DND-41 (cell line): ENCODE data around the gene POU6F2.

Experiments
- ATAC-seq: fragments of 200-7000 bp; cut with Tn5 transposase; 3 replicates; pipeline ENCODE4 v1.9.1; 2021; ENCODE audit warnings: low read depth; ENCODE audit not compliant: insufficient read depth
- DNase-seq: peaks from one replicate; pipeline ENCODE4 v3.0.0-alpha.2; 2020
- H2AFZ ChIP-seq: 2 replicates; pipeline ENCODE4 v1.6.0; 2012; ENCODE audit warnings: low read depth, low read length
- H3K27ac ChIP-seq: 2 replicates; pipeline ENCODE4 v1.5.1; 2012; ENCODE audit warnings: low read length, inconsistent platforms
- H3K27me3 ChIP-seq: fragments of 200-600 bp; sonication (generic); 2 replicates; pipeline ENCODE4 v1.6.0; 2012; ENCODE audit warnings: low read length, mild to moderate bottlenecking, inconsistent platforms; ENCODE audit not compliant: insufficient read depth, poor library complexity
- H3K36me3 ChIP-seq: 2 replicates; pipeline ENCODE4 v1.5.1; 2012; ENCODE audit warnings: low read length, inconsistent platforms; ENCODE audit not compliant: insufficient read depth
- H3K4me1 ChIP-seq: 2 replicates; pipeline ENCODE4 v1.5.1; 2012; ENCODE audit warnings: mild to moderate bottlenecking, low read length; ENCODE audit not compliant: insufficient read depth
- H3K4me2 ChIP-seq: 2 replicates; pipeline ENCODE4 v1.6.0; 2012; ENCODE audit warnings: mild to moderate bottlenecking, moderate library complexity, low read length, inconsistent platforms; ENCODE audit not compliant: insufficient read depth
- H3K4me3 ChIP-seq, 2 experiments: fragments of 200-600 bp in 1 of 2; shearing (Covaris generic) in 1 of 2; 2 replicates each; pipeline ENCODE4 v1.5.1; 2012 to 2016; ENCODE audit warnings: inconsistent platforms in 2 of 2, low read length in 2 of 2, mild to moderate bottlenecking in 2 of 2, low read depth in 1 of 2, moderate library complexity in 1 of 2
- H3K79me2 ChIP-seq: 2 replicates; pipeline ENCODE4 v1.6.0; 2012; ENCODE audit warnings: low read length, inconsistent platforms; ENCODE audit not compliant: insufficient read depth
- H3K9ac ChIP-seq: 2 replicates; pipeline ENCODE4 v1.6.0; 2012; ENCODE audit warnings: low read depth, mild to moderate bottlenecking, inconsistent platforms, low read length, moderate library complexity
- H3K9me3 ChIP-seq: 2 replicates; pipeline ENCODE4 v1.5.1; 2012; ENCODE audit warnings: low read length, moderate library complexity, mild to moderate bottlenecking, inconsistent platforms; ENCODE audit not compliant: insufficient read depth, severe bottlenecking
- H4K20me1 ChIP-seq: 2 replicates; pipeline ENCODE4 v1.6.0; 2012; ENCODE audit warnings: low read length; ENCODE audit not compliant: insufficient read depth
- CTCF ChIP-seq: IDR thresholded peaks from 2 replicates; pipeline ENCODE4 v1.5.1; 2012; ENCODE audit warnings: borderline replicate concordance, low read length, moderate library complexity, mild to moderate bottlenecking; ENCODE audit not compliant: poor library complexity, severe bottlenecking; ENCODE audit errors: extremely low read depth
- EZH2 ChIP-seq: IDR thresholded peaks from 3 replicates; pipeline ENCODE4 v1.6.1; 2012; ENCODE audit warnings: borderline replicate concordance, low read depth, mild to moderate bottlenecking, moderate library complexity, low read length, inconsistent platforms; ENCODE audit not compliant: severe bottlenecking

Gene POU6F2

GRCh38 chr7:38932509-38933168 lies 45.1 kb upstream of the POU6F2 start:
- H3K9me3 ChIP-seq = no peaks in the 10 kb centered on the region
- no peaks in the 10 kb centered on the region for H3K36me3 ChIP-seq
- peak overlapping the region; percentile 7; the same call in 1 of the 2 replicates for H3K4me2 ChIP-seq
- ATAC-seq = no peak
- H2AFZ ChIP-seq = no peak overlapping the region; the same call in 1 of the 2 replicates
- DNase-seq = peak; percentile 58
- H4K20me1 ChIP-seq = no peaks in the 10 kb centered on the region
- no peak overlapping the region for H3K9ac ChIP-seq
- H3K27me3 ChIP-seq = no peaks in the 10 kb centered on the region
- TF ChIP-seq EZH2 = no peak
- TF ChIP-seq CTCF = peak; percentile 94
- no peak overlapping the region for H3K27ac ChIP-seq
- H3K79me2 ChIP-seq = no peaks in the 10 kb centered on the region
- H3K4me1 ChIP-seq = peaks cover 2% of the 10 kb centered on the region; the same call in 1 of the 2 replicates
- no peak overlapping the region for H3K4me3 ChIP-seq

GRCh38 chr7:38934051-38934450 lies 43.7 kb upstream of the POU6F2 start:
- no peak overlapping the region for H3K4me3 ChIP-seq
- ATAC-seq (no peak), DNase-seq (no peak)
- no peaks in the 10 kb centered on the region for H4K20me1 ChIP-seq
- H2AFZ ChIP-seq = no peak overlapping the region
- H3K9ac ChIP-seq = no peak overlapping the region
- H3K4me2 ChIP-seq = no peak overlapping the region
- no peaks in the 10 kb centered on the region for H3K79me2 ChIP-seq
- peaks cover 7% of the 10 kb centered on the region for H3K27me3 ChIP-seq
- no peaks in the 10 kb centered on the region for H3K36me3 ChIP-seq
- no peak overlapping the region for H3K27ac ChIP-seq
- H3K4me1 ChIP-seq = peaks cover 2% of the 10 kb centered on the region; the same call in 1 of the 2 replicates
- H3K9me3 ChIP-seq = no peaks in the 10 kb centered on the region
- TF ChIP-seq EZH2 (no peak), CTCF (no peak)

DNA sequence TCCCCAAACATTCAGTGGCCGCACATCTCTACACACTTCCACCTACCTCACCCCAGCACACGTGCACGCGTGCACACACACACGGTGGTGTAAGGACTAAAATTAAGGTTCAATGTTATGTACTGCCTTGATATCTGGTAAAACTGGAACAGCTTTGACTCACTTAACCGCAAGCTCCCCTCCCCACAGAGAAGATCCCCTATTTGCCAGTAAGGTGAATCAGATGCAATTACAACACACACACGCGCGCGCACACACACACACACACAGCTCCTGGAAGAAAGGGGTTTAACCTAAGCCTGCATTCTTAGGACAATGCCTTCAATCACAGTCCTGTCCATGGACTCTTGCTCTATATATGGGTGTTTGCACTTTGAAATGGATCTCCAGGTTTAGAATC lies 43.2 kb upstream of the POU6F2 start:
- H2AFZ ChIP-seq = no peak overlapping the region
- no peak for DNase-seq

More for the DNA sequence above, 43.2 kb upstream of the POU6F2 start:
- Histone ChIP-seq H4K20me1 (no peaks in the 10 kb centered on the region), H3K4me2 (no peak overlapping the region), H3K4me3 (no peak overlapping the region), H3K4me1 (peaks cover 2% of the 10 kb centered on the region; the same call in 1 of the 2 replicates), H3K9me3 (no peaks in the 10 kb centered on the region), H3K27me3 (peaks cover 7% of the 10 kb centered on the region), H3K9ac (no peak overlapping the region), H3K36me3 (no peaks in the 10 kb centered on the region), H3K27ac (no peak overlapping the region), H3K79me2 (no peaks in the 10 kb centered on the region)
- ATAC-seq = no peak
- TF ChIP-seq EZH2 = no peak
- TF ChIP-seq CTCF = no peak
